ENCODE results near the gene INTS14. TPM values are rescaled to one million over a fixed set of nuclear protein-coding genes. Genes with fewer than 3 reads are reported as not detected.
"Not testable (repeated sequence)": the region's sequence is repeated elsewhere in the genome, so short reads cannot be mapped to it uniquely, and the experiment has no call there.

Gene INTS14
- total RNA-seq, 1 experiment from 2014 or later = 55.1 TPM

GRCh38 chr15:65578904-65579728 is 31.8 kb downstream of the INTS14 start:
- DNase-seq (ENCODE audit: low spot score) = no peak

DNA sequence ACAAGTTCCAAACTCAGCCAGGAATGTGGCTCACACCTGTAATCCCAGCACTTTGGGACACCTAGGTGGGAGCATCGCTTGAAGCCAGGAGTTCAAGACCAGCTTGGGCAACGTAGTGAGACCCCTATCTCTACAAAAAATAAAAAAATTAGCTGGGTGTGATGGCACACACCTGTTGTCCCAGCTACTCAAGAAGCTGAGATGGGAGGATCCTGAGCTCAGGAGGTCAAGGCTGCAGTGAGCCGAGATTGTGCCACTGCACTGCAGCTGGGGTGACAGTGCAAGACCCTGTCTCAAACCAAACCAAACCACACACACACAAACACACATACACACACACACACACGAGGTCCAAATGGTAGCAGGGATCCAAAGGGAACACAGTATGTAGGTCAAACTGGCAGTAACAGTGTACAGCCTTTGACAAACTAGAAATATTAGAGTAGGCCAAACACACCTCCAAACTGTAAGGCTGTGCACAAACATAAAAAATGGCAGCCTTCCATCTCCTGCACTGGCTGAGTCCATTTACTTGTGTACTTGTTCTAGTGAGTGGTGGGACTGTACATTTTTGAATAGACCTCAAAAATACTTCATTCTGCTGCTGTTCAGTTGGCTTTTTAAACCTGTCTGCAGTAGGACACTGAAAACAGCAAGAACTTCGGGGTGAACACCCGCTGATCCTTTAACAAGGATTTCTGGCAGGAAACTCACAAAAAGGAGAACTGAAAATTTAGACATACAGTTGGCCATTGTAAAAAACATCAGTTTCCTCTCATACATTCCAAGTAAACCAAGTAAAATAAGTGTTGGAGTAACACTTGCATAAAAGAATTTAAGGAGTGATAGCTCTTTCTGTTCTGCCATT is 33.6 kb downstream of the INTS14 start:
- DNase-seq (ENCODE audit: low spot score) = no peak

DNA sequence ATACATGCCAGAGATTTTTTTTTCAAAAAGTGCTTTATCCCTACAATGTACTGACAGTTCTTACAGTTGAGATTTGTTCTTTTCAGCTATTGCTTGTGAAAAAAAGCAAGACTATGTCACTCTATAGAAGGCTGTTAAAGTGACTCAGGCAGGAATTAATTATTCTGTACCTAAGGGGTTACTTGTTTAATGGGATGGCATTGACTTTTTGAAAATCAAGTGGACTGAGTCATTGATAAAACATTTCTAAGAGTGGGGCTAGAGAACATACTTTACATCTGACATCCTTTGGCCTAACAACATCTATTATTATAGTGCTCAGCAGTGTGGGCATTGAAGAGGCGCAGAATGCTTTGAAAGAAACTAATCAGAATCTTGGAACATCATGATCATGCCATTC is 34.3 kb downstream of the INTS14 start:
- no peak for DNase-seq (ENCODE audit: low spot score)

- no peak for DNase-seq (ENCODE audit: low spot score)
Measured at GRCh38 chr15:65571971-65572370, 39.0 kb downstream of the INTS14 start.

DNA sequence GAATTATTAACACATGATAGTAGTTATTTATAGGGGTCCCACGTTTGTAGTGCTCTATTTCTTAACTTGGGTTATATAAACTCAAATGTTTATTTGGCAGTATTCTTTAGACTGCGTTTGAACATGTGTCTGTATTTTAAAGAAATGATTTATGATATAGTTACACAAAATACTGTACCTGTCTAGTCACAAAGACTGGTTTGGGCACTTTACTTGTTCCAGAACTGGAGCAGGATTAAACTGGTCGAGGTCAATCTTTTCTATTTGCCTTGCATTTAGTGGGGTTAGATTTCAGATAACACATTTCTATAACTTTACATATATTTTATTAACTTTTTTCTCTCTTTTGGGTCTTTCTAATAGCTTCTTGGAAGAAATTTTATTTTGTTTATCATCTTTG is 41.2 kb downstream of the INTS14 start:
- no peak for DNase-seq (ENCODE audit: low spot score)

DNA sequence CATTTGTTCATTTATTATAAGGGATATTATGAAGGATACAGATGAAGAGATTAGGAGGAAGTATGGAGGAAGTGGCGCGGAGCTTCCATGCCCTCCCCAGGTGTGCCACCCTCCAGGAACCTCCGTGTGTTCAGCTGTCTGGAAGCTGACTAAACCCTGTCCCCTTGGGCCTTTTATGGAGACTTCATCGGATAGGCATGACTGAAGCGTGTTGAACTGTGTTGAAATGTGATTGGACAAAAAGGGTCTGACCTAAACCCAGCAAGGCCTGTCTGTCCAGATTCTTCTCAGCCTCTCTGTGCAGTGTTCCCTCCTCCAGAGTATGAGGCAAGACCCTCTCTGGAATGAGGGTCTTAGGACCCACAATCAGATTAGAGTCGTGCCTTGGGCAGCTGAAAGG is 49.0 kb downstream of the INTS14 start:
- no peak for DNase-seq (ENCODE audit: low spot score)

GRCh38 chr15:65559941-65560340 is 51.0 kb downstream of the INTS14 start:
- DNase-seq (ENCODE audit: low spot score) = no peak

- no peak for DNase-seq (ENCODE audit: low spot score)
Measured at GRCh38 chr15:65558997-65559760, 51.8 kb downstream of the INTS14 start.

DNA sequence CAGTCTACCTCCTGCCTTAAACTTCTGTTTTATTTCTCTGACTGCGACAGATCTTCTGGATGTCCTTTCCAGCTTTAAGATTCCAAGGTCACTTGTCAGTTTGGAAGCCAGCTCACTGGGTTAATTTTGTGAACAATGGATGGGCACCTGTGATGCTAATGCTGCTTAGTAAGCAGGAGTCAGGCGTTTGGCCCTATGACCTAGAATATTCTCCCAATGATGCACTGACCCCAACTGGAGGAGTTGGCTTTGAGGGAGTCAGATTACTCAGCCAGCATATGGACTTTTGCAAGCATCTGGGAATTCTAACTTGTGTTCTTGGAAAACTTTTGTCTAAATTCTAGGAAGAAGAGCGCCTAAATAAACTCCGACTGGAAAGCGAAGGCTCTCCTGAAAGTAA is 52.6 kb downstream of the INTS14 start:
- no peak for DNase-seq (ENCODE audit: low spot score)

DNA sequence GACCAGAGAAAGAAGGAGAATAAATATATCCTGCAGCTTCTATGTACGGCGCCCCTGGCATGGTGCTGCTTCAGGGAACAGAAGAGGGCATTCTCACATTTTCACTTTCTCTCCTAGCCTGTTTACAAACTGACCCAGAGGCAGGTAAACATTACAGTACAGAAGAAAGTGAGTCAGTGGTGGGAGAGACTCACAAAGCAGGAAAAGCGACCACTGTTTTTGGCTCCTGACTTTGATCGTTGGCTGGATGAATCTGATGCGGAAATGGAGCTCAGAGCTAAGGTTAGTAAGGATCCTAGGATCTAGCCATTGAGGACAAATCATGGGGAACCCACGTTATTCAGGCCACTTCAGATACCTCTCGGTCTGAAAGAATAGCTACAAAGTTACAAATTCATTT is 54.3 kb downstream of the INTS14 start:
- DNase-seq (ENCODE audit: low spot score) = no peak

GRCh38 chr15:65553691-65554090 is 57.2 kb downstream of the INTS14 start:
- DNase-seq (ENCODE audit: low spot score) = no peak

GRCh38 chr15:65552851-65553250 is 58.1 kb downstream of the INTS14 start:
- not testable (repeated sequence) for DNase-seq (ENCODE audit: low spot score)

GRCh38 chr15:65551183-65551582 is 59.7 kb downstream of the INTS14 start:
- no peak for DNase-seq (ENCODE audit: low spot score)

DNA sequence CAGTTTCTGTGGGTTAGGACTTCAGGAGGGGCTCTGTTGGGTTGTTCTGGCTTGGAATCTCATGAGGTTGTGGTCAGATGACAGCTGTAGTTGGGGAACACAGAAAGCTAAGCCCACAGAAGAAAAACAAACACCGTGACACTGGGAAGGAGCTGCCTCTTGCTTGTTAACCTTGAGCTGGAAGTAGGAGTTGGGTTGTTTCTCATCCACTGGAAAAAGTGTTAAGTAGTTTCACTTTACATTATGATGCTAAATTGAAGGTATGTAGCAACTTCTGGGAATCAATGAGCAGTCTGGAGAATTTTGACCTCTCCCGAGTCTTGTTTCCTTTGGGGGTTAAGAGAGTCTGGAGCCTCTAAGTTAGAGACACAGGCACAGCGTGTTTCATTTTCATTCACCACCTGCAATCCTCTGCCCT is 60.2 kb downstream of the INTS14 start:
- DNase-seq (ENCODE audit: low spot score) = no peak

DNA sequence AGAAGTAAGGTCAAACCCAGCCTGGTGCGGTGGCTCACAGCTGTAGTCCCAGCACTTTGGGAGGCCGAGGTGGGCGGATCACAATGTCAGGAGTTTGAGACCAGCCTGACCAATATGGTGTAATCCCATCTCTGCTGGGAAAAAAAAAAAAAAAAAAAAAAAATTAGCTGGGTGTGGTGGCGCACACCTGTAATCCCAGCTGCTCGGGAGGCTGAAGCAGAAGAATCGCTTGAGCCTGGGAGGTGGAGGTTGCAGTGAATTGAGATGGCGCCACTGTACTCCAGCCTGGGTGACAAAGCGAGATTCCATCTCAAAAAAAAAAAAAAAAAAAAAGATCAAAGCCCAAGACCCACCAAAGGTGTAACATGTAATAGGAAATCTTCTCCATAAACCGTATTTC is 61.6 kb downstream of the INTS14 start:
- not testable (repeated sequence) for DNase-seq (ENCODE audit: low spot score)

- no peak for DNase-seq (ENCODE audit: low spot score)
Measured at GRCh38 chr15:65547841-65548240, 63.1 kb downstream of the INTS14 start.

DNA sequence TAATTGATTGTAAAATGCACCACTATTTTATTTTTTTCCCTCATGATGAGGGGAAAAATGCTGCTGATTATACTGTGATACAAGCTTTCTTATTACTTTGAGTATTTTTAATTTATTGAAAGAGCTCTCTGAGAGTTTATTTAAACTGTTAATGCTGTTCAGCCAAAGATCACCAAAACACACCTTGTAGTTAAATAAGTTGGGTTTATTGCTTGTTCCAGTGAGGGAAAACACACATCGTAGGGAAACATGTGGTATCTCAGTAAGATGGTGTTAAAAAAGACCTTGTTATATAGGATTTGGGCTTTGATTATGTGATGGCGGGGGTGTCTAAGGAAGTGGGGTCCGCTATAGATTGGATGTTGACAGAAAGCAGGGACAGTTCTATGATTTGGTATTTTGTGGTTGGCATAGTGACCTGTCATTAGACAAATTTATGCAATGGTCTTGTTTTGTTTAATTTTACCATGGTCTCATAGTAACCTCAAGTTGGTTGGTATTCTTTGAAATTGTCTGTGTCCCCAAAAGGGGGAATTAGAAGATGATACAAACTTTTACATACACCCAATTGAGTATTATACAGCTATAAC is 69.6 kb downstream of the INTS14 start:
- no peak for DNase-seq (ENCODE audit: low spot score)

- no peak for DNase-seq (ENCODE audit: low spot score)
Measured at GRCh38 chr15:65540314-65540713, 70.6 kb downstream of the INTS14 start.

GRCh38 chr15:65535192-65535591 is 75.7 kb downstream of the INTS14 start:
- no peak for DNase-seq (ENCODE audit: low spot score)

DNA sequence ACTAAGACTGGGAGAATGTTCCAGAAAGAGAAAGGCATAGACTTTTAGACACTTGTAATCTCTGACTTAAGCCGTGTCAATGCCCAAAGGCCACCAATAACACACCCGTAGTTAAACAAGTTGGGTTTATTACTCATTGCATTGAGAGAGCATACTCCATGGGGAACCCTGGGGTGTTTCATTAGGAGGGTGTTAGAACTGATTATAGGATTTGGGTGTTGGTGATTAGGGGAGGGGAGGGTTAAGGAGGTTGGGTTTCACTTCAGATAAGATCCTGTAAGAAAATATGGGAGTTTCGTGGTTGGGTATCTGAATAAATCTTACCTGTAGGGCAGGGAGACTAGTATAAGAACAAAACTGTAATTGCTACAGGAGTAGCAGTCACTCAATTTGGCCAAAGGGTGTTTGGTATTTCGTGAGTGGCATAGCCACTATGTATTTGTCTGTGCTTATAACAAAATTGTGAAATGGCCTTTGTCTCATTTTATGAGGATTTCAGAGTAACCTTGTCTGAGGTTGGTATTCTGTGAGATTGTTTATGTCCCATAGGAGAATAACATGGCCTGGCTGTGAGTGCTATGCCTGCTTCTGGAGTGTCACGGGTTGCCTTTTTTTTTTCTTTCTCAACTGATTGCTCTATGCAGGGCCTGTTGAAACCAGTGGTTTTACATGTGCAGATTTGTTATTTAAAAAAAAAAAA is 77.7 kb downstream of the INTS14 start:
- DNase-seq (ENCODE audit: low spot score) = no peak

DNA sequence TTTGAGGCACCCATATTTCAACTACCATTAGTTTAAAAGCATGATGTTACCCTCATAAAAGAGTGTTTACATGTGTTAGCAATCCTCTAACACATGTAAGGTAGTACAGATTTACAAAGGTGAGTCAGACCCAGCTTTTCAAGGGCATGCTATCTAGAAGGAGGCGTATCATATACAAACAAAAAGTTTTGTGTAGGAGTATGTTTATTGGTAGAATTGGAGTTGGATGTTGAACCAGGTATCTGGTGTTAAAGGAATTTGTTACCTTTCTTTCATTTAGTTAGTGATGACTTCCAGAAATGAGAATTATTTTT is 78.2 kb downstream of the INTS14 start:
- peak; percentile 30 for DNase-seq (ENCODE audit: low spot score)
